Muscle layer of duodenum (tissue), 2 donors: ENCODE results near the gene POLA2.

Source experiments
- H3K27ac ChIP-seq: one replicate; pipeline ENCODE4 v1.7.0; 2013; ENCODE audit warnings: mild to moderate bottlenecking, low read length
- H3K27me3 ChIP-seq: one replicate; pipeline ENCODE4 v1.7.0; 2013; ENCODE audit warnings: low read depth, mild to moderate bottlenecking, control low read depth, low read length
- H3K36me3 ChIP-seq, 2 donors: one replicate each; pipeline ENCODE4 v1.7.0; 2013; ENCODE audit warnings: low read length in 2 of 2, control low read depth in 1 of 2, mild to moderate bottlenecking in 1 of 2; ENCODE audit not compliant: insufficient read depth in 2 of 2, control insufficient read depth in 1 of 2
- H3K4me1 ChIP-seq, 2 donors: one replicate each; pipeline ENCODE4 v1.7.0; 2013; ENCODE audit warnings: low read length in 2 of 2, mild to moderate bottlenecking in 2 of 2, control low read depth in 1 of 2, moderate library complexity in 1 of 2; ENCODE audit not compliant: insufficient read depth in 2 of 2, control insufficient read depth in 1 of 2
- H3K4me3 ChIP-seq, 2 donors: one replicate each; pipeline ENCODE4 v1.7.0; 2013; ENCODE audit warnings: low read length in 2 of 2, low read depth in 1 of 2, mild to moderate bottlenecking in 1 of 2
- H3K9me3 ChIP-seq, 2 donors: one replicate each; pipeline ENCODE4 v1.7.0; 2013; ENCODE audit warnings: low read length in 2 of 2, control low read depth in 1 of 2, mild to moderate bottlenecking in 1 of 2; ENCODE audit not compliant: control insufficient read depth in 1 of 2
- donor health status: healthy.

Gene POLA2

GRCh38 chr11:65311170-65311678 lies 49.5 kb downstream of the POLA2 start:
- no peaks in the 10 kb centered on the region for H3K9me3 ChIP-seq
- peaks cover 19 to 35% of the 10 kb centered on the region in 2 donors for H3K4me1 ChIP-seq
- H3K36me3 ChIP-seq: no peaks in the 10 kb centered on the region
- no peak overlapping the region for H3K27ac ChIP-seq
- H3K27me3 ChIP-seq: no peaks in the 10 kb centered on the region
- H3K4me3 ChIP-seq: no peak overlapping the region

- H3K27me3 ChIP-seq: no peaks in the 10 kb centered on the region
- peaks cover 0 to 3% of the 10 kb centered on the region in 2 donors for H3K36me3 ChIP-seq
- peak within 1 kb of the TSS; percentile 87 for H3K27ac ChIP-seq
- peaks cover 9 to 43% of the 10 kb centered on the region in 2 donors for H3K4me1 ChIP-seq
- H3K9me3 ChIP-seq: no peaks in the 10 kb centered on the region
- H3K4me3 ChIP-seq: peak within 1 kb of the TSS; percentile 85 to 93
Measured at GRCh38 chr11:65314501-65315203, 52.9 kb downstream of the POLA2 start, which contains the start of gene CDC42EP2. TSS of gene CDC42EP2 (plus strand) at chr11:65314866. CDS start at chr11:65320899, 6,033 bp downstream.

- peaks cover 0 to 5% of the 10 kb centered on the region in 2 donors for H3K36me3 ChIP-seq
- peaks cover 9 to 41% of the 10 kb centered on the region in 2 donors for H3K4me1 ChIP-seq
- H3K27me3 ChIP-seq: no peaks in the 10 kb centered on the region
- peak overlapping the region; percentile 85 to 93 for H3K4me3 ChIP-seq
- H3K27ac ChIP-seq: peak overlapping the region; percentile 87
- no peaks in the 10 kb centered on the region for H3K9me3 ChIP-seq
Measured at GRCh38 chr11:65315204-65315865, 53.6 kb downstream of the POLA2 start.

GRCh38 chr11:65315866-65316226 lies 54.1 kb downstream of the POLA2 start:
- peak overlapping the region; percentile 85 to 93 for H3K4me3 ChIP-seq
- H3K36me3 ChIP-seq: peaks cover 0 to 8% of the 10 kb centered on the region in 2 donors
- H3K27me3 ChIP-seq: no peaks in the 10 kb centered on the region
- peak overlapping the region; percentile 87 for H3K27ac ChIP-seq
- H3K4me1 ChIP-seq: peaks cover 9 to 36% of the 10 kb centered on the region in 2 donors
- H3K9me3 ChIP-seq: no peaks in the 10 kb centered on the region

- Histone ChIP-seq H3K27me3 (no peaks in the 10 kb centered on the region), H3K4me3 (peak overlapping the region; percentile 85 to 93), H3K27ac (peak overlapping the region; percentile 87), H3K9me3 (no peaks in the 10 kb centered on the region), H3K36me3 (peaks cover 4 to 14% of the 10 kb centered on the region in 2 donors), H3K4me1 (peaks cover 3 to 31% of the 10 kb centered on the region in 2 donors)
Measured at GRCh38 chr11:65316227-65317024, 54.7 kb downstream of the POLA2 start.

GRCh38 chr11:65317025-65317786 lies 55.4 kb downstream of the POLA2 start:
- Histone ChIP-seq H3K9me3 (no peaks in the 10 kb centered on the region), H3K4me1 (peaks cover 6 to 38% of the 10 kb centered on the region in 2 donors), H3K4me3 (peak overlapping the region; percentile 85 to 93), H3K27ac (peak overlapping the region; percentile 87), H3K36me3 (peaks cover 12 to 22% of the 10 kb centered on the region in 2 donors), H3K27me3 (no peaks in the 10 kb centered on the region)

GRCh38 chr11:65320386-65321075 lies 58.8 kb downstream of the POLA2 start:
- H3K4me3 ChIP-seq: no peak overlapping the region
- H3K27me3 ChIP-seq: no peaks in the 10 kb centered on the region
- peaks cover 8 to 34% of the 10 kb centered on the region in 2 donors for H3K4me1 ChIP-seq
- no peaks in the 10 kb centered on the region for H3K9me3 ChIP-seq
- no peak overlapping the region for H3K27ac ChIP-seq
- H3K36me3 ChIP-seq: peaks cover 16 to 23% of the 10 kb centered on the region in 2 donors

GRCh38 chr11:65321076-65321475 lies 59.3 kb downstream of the POLA2 start:
- H3K9me3 ChIP-seq: no peaks in the 10 kb centered on the region
- no peak overlapping the region for H3K27ac ChIP-seq
- peaks cover 16 to 23% of the 10 kb centered on the region in 2 donors for H3K36me3 ChIP-seq
- no peak overlapping the region for H3K4me3 ChIP-seq
- H3K27me3 ChIP-seq: no peaks in the 10 kb centered on the region
- H3K4me1 ChIP-seq: peaks cover 5 to 30% of the 10 kb centered on the region in 2 donors

GRCh38 chr11:65321828-65322485 lies 60.2 kb downstream of the POLA2 start:
- H3K9me3 ChIP-seq: no peaks in the 10 kb centered on the region
- H3K36me3 ChIP-seq: peaks cover 16 to 23% of the 10 kb centered on the region in 2 donors
- H3K27ac ChIP-seq: no peak overlapping the region
- H3K27me3 ChIP-seq: no peaks in the 10 kb centered on the region
- no peak overlapping the region for H3K4me3 ChIP-seq
- H3K4me1 ChIP-seq: peaks cover 5 to 22% of the 10 kb centered on the region in 2 donors

- peaks cover 5 to 16% of the 10 kb centered on the region in 2 donors for H3K4me1 ChIP-seq
- H3K9me3 ChIP-seq: no peaks in the 10 kb centered on the region
- H3K27me3 ChIP-seq: no peaks in the 10 kb centered on the region
- H3K27ac ChIP-seq: no peak overlapping the region
- H3K36me3 ChIP-seq: peaks cover 16 to 23% of the 10 kb centered on the region in 2 donors
- no peak overlapping the region for H3K4me3 ChIP-seq
Measured at GRCh38 chr11:65323813-65324212, 62.1 kb downstream of the POLA2 start.
